Stimulated activated CD4-positive, alpha-beta T cell treated with anti-CD3 and anti-CD28 coated beads, TNF-alpha, amount 100 ng/mL, for 48 hours (primary cell): ENCODE measurements around the gene TGFBR1.

Source experiments
- DNase-seq, 3 donors: peaks; one replicate each; pipeline ENCODE4 v3.0.0-alpha.2; 2020; ENCODE audit warnings: low read depth in 3 of 3

TGFBR1 gene

GRCh38 chr9:99137225-99137624, 32.3 kb downstream of the TGFBR1 start:
- DNase-seq, result no peak

GRCh38 chr9:99137891-99138290, 33.0 kb downstream of the TGFBR1 start:
- DNase-seq, result no peak

GRCh38 chr9:99138424-99139284, 33.7 kb downstream of the TGFBR1 start:
- DNase-seq, result no peak

GRCh38 chr9:99139868-99140267, 35.0 kb downstream of the TGFBR1 start:
- DNase-seq, result no peak

GRCh38 chr9:99140685-99141314, 35.9 kb downstream of the TGFBR1 start:
- no peak for DNase-seq

GRCh38 chr9:99141849-99142248, 36.9 kb downstream of the TGFBR1 start:
- DNase-seq, result no peak

- DNase-seq, result no peak
Measured at GRCh38 chr9:99142275-99142674, 37.4 kb downstream of the TGFBR1 start.

- no peak for DNase-seq
Measured at GRCh38 chr9:99143655-99144054, 38.7 kb downstream of the TGFBR1 start.

- no peak for DNase-seq
Measured at GRCh38 chr9:99144966-99145365, 40.1 kb downstream of the TGFBR1 start.

- no peak for DNase-seq
Measured at GRCh38 chr9:99146574-99146973, 41.7 kb downstream of the TGFBR1 start.

- no peak for DNase-seq
Measured at GRCh38 chr9:99147177-99147576, 42.3 kb downstream of the TGFBR1 start.

GRCh38 chr9:99150451-99151171, 45.7 kb downstream of the TGFBR1 start:
- DNase-seq, result no peak

- no peak for DNase-seq
Measured at GRCh38 chr9:99154356-99154755, 49.4 kb downstream of the TGFBR1 start.

- DNase-seq, result no peak
Measured at GRCh38 chr9:99155736-99156135, 50.8 kb downstream of the TGFBR1 start.

- no peak for DNase-seq
Measured at GRCh38 chr9:99158629-99159028, 53.7 kb downstream of the TGFBR1 start.

GRCh38 chr9:99160173-99160572, 55.3 kb downstream of the TGFBR1 start:
- DNase-seq, result no peak

- no peak for DNase-seq
Measured at GRCh38 chr9:99162759-99163364, 57.9 kb downstream of the TGFBR1 start.

- DNase-seq, result no peak
Measured at GRCh38 chr9:99166149-99166548, 61.2 kb downstream of the TGFBR1 start.

- DNase-seq, result no peak
Measured at GRCh38 chr9:99167119-99167518, 62.2 kb downstream of the TGFBR1 start.

- DNase-seq, result no peak
Measured at GRCh38 chr9:99167694-99168093, 62.8 kb downstream of the TGFBR1 start.

GRCh38 chr9:99169086-99169485, 64.2 kb downstream of the TGFBR1 start:
- DNase-seq, result no peak
